HEK293T (cell line): ENCODE measurements around the gene ZNF354C.

Source experiments
- CTCF ChIA-PET: fragments of 350-600 bp; formaldehyde crosslinking; extraction: SDS; loops from one replicate; lab custom pipeline; 2021; ENCODE audit warnings: antibody characterized with exemption, inconsistent platforms; lab: Yijun Ruan, JAX
- POLR2A ChIA-PET: fragments of 350-600 bp; formaldehyde crosslinking; extraction: SDS; loops from one replicate; lab custom pipeline; 2020; ENCODE audit warnings: antibody characterized with exemption, inconsistent platforms; lab: Yijun Ruan, JAX
- DNase-seq: peaks from one replicate; pipeline ENCODE4 v3.0.0; 2012; ENCODE audit warnings: mixed read lengths; ENCODE audit errors: extremely low spot score
- ARNT ChIP-seq: fragments of 450-650 bp; IDR thresholded peaks from 2 replicates; pipeline ENCODE4 v1.6.1; 2017; ENCODE audit warnings: mild to moderate bottlenecking
- BHLHE40 ChIP-seq: fragments of 450-650 bp; IDR thresholded peaks from 2 replicates; pipeline ENCODE4 v1.6.1; 2016; ENCODE audit warnings: mild to moderate bottlenecking, moderate library complexity, borderline replicate concordance
- CTBP1 ChIP-seq: fragments of 450-650 bp; IDR thresholded peaks from 2 replicates; pipeline ENCODE4 v1.6.1; 2016; ENCODE audit warnings: borderline replicate concordance
- ELF4 ChIP-seq: fragments of 450-650 bp; IDR thresholded peaks from 2 replicates; pipeline ENCODE4 v1.6.1; 2017; ENCODE audit warnings: antibody characterized with exemption
- FOXA1 ChIP-seq: fragments of 450-650 bp; IDR thresholded peaks from 2 replicates; pipeline ENCODE4 v1.6.1; 2016; ENCODE audit warnings: mild to moderate bottlenecking
- FOXK2 ChIP-seq: fragments of 450-650 bp; IDR thresholded peaks from 2 replicates; pipeline ENCODE4 v1.6.1; 2016; ENCODE audit warnings: mild to moderate bottlenecking
- FOXM1 ChIP-seq: fragments of 450-650 bp; IDR thresholded peaks from 2 replicates; pipeline ENCODE4 v1.6.1; 2017; ENCODE audit warnings: mild to moderate bottlenecking, borderline replicate concordance
- HDGF ChIP-seq: fragments of 450-650 bp; IDR thresholded peaks from 2 replicates; pipeline ENCODE4 v1.6.1; 2017; ENCODE audit warnings: antibody characterized with exemption, borderline replicate concordance
- L3MBTL2 ChIP-seq: fragments of 450-650 bp; conservative IDR thresholded peaks from 2 replicates; pipeline ENCODE4 v1.6.1; 2016; ENCODE audit warnings: mild to moderate bottlenecking
- LEF1 ChIP-seq: fragments of 450-650 bp; IDR thresholded peaks from 2 replicates; pipeline ENCODE4 v1.6.1; 2017; ENCODE audit warnings: mild to moderate bottlenecking, borderline replicate concordance
- NFRKB ChIP-seq: fragments of 450-650 bp; IDR thresholded peaks from 2 replicates; pipeline ENCODE4 v1.6.1; 2016; ENCODE audit warnings: mild to moderate bottlenecking, moderate library complexity
- PKNOX1 ChIP-seq: fragments of 450-650 bp; IDR thresholded peaks from 2 replicates; pipeline ENCODE4 v1.6.1; 2016
- SP1 ChIP-seq: fragments of 450-650 bp; IDR thresholded peaks from 2 replicates; pipeline ENCODE4 v1.6.1; 2017
- SUZ12 ChIP-seq: fragments of 450-650 bp; IDR thresholded peaks from 2 replicates; pipeline ENCODE4 v1.6.1; 2016; ENCODE audit warnings: mild to moderate bottlenecking
- TARDBP ChIP-seq: fragments of 450-650 bp; IDR thresholded peaks from 2 replicates; pipeline ENCODE4 v1.6.1; 2016
- ZNF384 ChIP-seq: fragments of 450-650 bp; IDR thresholded peaks from 2 replicates; pipeline ENCODE4 v1.6.1; 2016

ZNF354C gene

DNA sequence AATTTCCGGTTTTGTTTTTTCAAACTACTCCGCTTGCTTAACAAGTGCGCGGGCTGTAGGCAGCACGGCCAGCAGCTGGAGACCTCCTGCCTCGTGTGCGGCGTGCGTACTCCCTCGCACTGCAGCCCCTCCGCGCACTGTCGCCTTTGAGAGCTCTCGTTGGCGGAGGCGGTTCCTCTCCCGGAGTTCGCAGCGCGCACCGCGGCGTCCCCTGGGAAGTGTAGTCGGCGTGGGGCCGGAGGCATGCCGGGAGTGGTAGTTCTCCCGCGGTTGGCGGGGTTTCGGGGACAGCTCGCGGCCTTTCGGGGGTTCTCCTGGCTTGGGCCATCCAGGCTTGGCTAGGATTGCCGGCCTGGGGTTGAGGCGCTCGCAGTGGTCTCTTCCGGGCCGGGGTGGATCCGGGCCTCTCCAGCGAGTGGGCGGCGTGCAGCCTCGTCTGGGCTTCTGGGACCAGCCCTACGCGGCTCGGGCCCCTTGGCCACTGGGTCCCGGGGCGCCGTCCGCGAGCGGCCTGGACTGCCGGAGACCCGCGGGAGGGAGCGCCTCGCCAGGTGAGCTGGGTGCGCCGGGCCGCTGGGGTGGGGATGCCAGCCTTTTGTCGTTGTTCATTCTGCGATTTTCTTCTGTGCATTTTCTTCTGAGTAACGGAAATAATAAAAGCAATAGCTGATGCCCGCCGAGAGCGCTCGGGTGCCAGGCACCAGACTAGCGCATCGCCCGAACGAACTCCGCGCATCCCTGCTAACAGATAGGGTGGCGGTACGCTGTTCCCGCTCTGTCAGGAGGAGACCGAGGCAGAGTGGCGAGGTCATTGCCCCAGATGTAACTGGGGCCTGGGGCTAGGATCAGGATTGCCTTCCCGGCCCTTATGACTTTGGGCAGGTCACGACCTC, at the start of gene ZNF354C:
ZNF354C (plus strand) TSS at position 258 of the 893 bp plus-strand sequence. CDS start 1,696 bp downstream, outside the sequence.
- no peak for DNase-seq
- ChIA-PET CTCF (no interaction called here), POLR2A (no interaction called here)
- TF ChIP-seq CTBP1 = no peak
- TF ChIP-seq FOXA1 = no peak
- no peak for TF ChIP-seq HDGF
- TF ChIP-seq SP1 = no peak
- no peak for TF ChIP-seq SUZ12
- no peak for TF ChIP-seq L3MBTL2
- TF ChIP-seq BHLHE40 = no peak
- no peak for TF ChIP-seq ELF4
- TF ChIP-seq FOXK2 = no peak
- TF ChIP-seq ARNT = no peak
- no peak for TF ChIP-seq PKNOX1
- TF ChIP-seq LEF1 = no peak
- TF ChIP-seq TARDBP = no peak
- no peak for TF ChIP-seq FOXM1
- TF ChIP-seq NFRKB = no peak

DNA sequence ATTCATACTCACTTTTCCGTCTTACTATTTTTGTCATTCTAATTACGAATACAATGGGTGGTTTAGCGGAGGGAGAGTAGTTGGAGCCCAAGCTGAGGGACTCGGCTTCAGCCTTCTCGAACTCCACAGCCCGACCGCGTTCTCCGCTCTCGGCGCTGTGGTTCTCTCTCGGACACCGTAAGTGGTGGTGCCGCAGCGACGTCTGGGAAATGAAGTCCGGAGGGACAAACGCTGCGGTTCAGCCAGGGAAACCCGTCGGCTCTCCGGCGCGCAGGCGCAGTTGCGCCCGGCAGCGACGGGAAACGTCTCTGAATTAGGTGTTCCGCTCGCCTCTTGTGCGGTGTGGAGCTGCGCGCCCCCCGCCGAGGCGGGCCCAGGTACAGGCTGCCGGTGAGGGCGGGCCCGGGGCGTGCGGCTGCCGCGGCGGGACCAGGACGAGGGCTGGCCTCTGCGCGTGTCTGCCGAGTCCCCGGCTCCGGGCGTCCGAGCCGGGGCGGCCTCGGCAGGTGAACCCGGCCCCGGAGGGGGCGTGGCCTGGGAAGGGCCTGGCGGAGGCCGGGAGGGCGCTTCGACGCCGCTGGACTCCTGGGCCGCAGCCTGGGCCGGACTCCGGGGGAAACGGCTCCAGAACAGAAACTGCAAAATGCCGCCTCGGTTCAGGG, 36.5 kb upstream of the ZNF354C start, which contains the start of gene ZNF879:
ZNF879 (plus strand) TSS at position 277 of the 662 bp plus-strand sequence. CDS start 1,201 bp downstream, outside the sequence.
- TF ChIP-seq L3MBTL2 (peak; percentile 77), BHLHE40 (no peak)
- peak; percentile 96 for DNase-seq
- CTCF ChIA-PET = no interaction called here
- POLR2A ChIA-PET = no interaction called here

DNA sequence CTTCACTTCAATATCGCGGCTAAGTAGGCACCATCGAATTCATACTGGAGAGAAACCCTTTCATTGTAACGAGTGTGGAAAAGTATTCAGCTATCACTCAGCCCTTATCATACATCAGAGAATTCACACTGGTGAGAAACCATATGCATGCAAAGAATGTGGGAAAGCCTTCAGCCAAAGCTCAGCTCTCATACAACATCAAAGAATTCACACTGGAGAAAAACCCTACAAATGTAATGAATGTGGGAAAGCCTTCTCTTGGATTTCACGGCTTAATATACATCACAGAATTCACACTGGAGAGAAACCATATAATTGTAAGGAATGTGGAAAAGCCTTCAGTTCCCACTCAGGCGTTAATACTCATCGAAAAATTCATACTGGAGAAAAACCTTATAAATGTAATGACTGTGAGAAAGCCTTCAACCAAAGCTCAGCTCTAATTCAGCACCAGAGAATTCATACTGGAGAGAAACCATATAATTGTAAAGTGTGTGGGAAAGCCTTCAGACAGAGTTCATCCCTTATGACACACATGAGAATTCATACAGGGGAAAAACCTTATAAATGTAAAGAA, 27.1 kb upstream of the ZNF354C start:
- DNase-seq = no peak
- ChIA-PET CTCF (no interaction called here), POLR2A (no interaction called here)
- TF ChIP-seq SP1 = no peak
- TF ChIP-seq L3MBTL2 = 0 out of 2 replicates have a peak, but pooled peaks have one; percentile 19

GRCh38 chr5:179044765-179045164, 15.4 kb upstream of the ZNF354C start:
- TF ChIP-seq SP1 (no peak), LEF1 (no peak), CTBP1 (no peak), FOXM1 (no peak), FOXA1 (no peak), ELF4 (no peak), HDGF (no peak), NFRKB (no peak), SUZ12 (no peak), ARNT (no peak), FOXK2 (no peak), BHLHE40 (no peak), PKNOX1 (no peak), TARDBP (no peak), ZNF384 (no peak), L3MBTL2 (no peak)
- DNase-seq = no peak
- CTCF ChIA-PET = no interaction called here
- POLR2A ChIA-PET = no interaction called here

GRCh38 chr5:179051784-179052183, 8.4 kb upstream of the ZNF354C start:
- ChIA-PET CTCF (no interaction called here), POLR2A (no interaction called here)
- TF ChIP-seq ELF4 (no peak), NFRKB (no peak), PKNOX1 (no peak), CTBP1 (no peak), FOXA1 (no peak), HDGF (no peak), ZNF384 (no peak), FOXM1 (no peak), TARDBP (no peak), SUZ12 (no peak), SP1 (no peak), ARNT (no peak)
- no peak for DNase-seq
